Measurements from ENCODE around the gene UVRAG.

DNA sequence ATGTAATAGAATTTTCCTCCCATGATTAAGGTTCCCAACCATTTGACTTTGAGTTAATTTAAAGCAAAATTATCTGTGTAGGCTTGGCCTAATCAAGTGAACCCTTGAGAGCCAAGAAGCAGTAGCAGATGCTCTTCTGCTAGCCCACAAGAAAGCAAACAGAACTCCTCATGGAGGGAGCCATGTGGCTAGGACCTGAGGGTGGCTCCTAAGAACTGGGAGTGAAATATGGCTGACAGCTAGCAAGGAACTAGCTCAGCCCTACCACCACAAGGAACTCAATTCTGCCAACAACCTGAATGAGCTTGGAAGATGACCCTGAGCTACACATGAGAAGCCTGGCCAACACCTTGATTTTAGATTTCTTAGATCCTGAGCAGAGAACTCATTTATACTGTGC lies 223.6 kb downstream of the UVRAG start:
- TF ChIP-seq POLR2AphosphoS5 (IDR thresholded peaks at IDR 0.05; ENCODE audit: borderline replicate concordance, low read depth, low read length) (no peak), EZH2 (IDR thresholded peaks at IDR 0.05) (no peak)
